Natural killer cell (primary cell): ENCODE measurements around the gene CSNK2A1. TPM values are rescaled to one million over a fixed set of nuclear protein-coding genes. Genes with fewer than 3 reads are reported as not detected.
A peak's percentile ranks its signal among the peaks of the same experiment; 100 is the strongest.
"Not testable (repeated sequence)": the region's sequence is repeated elsewhere in the genome, so short reads cannot be mapped to it uniquely, and the experiment has no call there.

Experiments used
- ATAC-seq, 3 donors: fragments of 150-1000 bp in 2 of 3; fragments of 200-7000 bp in 1 of 3; cut with Tn5 transposase; 1 replicate in 1 of 3; 2 replicates in 2 of 3; pipeline ENCODE4 v1.10.0; 2021; ENCODE audit warnings: mild to moderate bottlenecking in 2 of 3, moderate library complexity in 2 of 3
- DNase-seq, 2 donors: peaks; one replicate each; pipeline versions ENCODE4 v3.0.0 to v3.0.0-alpha.2; 2013 to 2021; ENCODE audit warnings: mixed read lengths in 1 of 2
- H3K27ac ChIP-seq: one replicate; pipeline ENCODE4 v1.5.1; 2013; ENCODE audit warnings: mild to moderate bottlenecking, low read length
- H3K27me3 ChIP-seq: one replicate; pipeline ENCODE4 v1.6.1; 2013; ENCODE audit warnings: low read length; ENCODE audit not compliant: control insufficient read depth, insufficient read depth
- H3K36me3 ChIP-seq: one replicate; pipeline ENCODE4 v1.6.1; 2013; ENCODE audit warnings: low read length; ENCODE audit not compliant: control insufficient read depth, insufficient read depth
- H3K4me1 ChIP-seq: one replicate; pipeline ENCODE4 v1.6.1; 2013; ENCODE audit warnings: low read length; ENCODE audit not compliant: control insufficient read depth, insufficient read depth
- H3K4me3 ChIP-seq: one replicate; pipeline ENCODE4 v1.5.1; 2013; ENCODE audit warnings: low read length
- H3K9me3 ChIP-seq: one replicate; pipeline ENCODE4 v1.6.1; 2013; ENCODE audit warnings: low read length; ENCODE audit not compliant: control insufficient read depth, insufficient read depth
- H3K27ac Mint-ChIP-seq, 2 donors: one replicate each; pipeline ENCODE4 v1.8.0; 2022; ENCODE audit warnings: mild to moderate bottlenecking in 2 of 2, mixed read lengths in 2 of 2, moderate library complexity in 1 of 2
- H3K27me3 Mint-ChIP-seq, 2 donors: one replicate each; pipeline ENCODE4 v1.8.0; 2022; ENCODE audit warnings: low read depth in 2 of 2, mixed read lengths in 2 of 2
- H3K36me3 Mint-ChIP-seq: one replicate; pipeline ENCODE4 v1.8.0; 2022; ENCODE audit warnings: mixed read lengths
- H3K4me1 Mint-ChIP-seq, 2 donors: one replicate each; pipeline ENCODE4 v1.8.0; 2022; ENCODE audit warnings: mixed read lengths in 2 of 2
- H3K4me3 Mint-ChIP-seq: one replicate; pipeline ENCODE4 v1.8.0; 2022; ENCODE audit warnings: mild to moderate bottlenecking, moderate library complexity, mixed read lengths
- H3K9me3 Mint-ChIP-seq, 2 donors: one replicate each; pipeline ENCODE4 v1.8.0; 2022; ENCODE audit warnings: mixed read lengths in 2 of 2
- whole genome bisulfite sequencing: methylation state at CpG from one replicate; pipeline ENCODE4 v1.1.7; 2013; ENCODE audit warnings: missing lambda C conversion rate; ENCODE audit not compliant: insufficient coverage; 5-methylcytosine and 5-hydroxymethylcytosine counted together
- intact Hi-C: fragments of 100-400 bp; cut with micrococcal nuclease; formaldehyde crosslinking; loops from one replicate; pipeline ENCODE4 v1.14.2; 2022
- total RNA-seq, 4 donors: library from RNA; stranded (reverse); fragments of 120-200 nt in 1 of 4; gene quantifications; one replicate each; pipeline versions ENCODE4 v1.2.3 to v1.2.4, GENCODE V29; 2013 to 2022
- TF ChIP-seq, protein P1 (sequence below): fragments of 200-600 bp; IDR thresholded peaks from one replicate; pipeline ENCODE4 v1.8.0; 2022; ENCODE audit warnings: antibody characterized with exemption

The CSNK2A1 gene
- total RNA-seq, 3 donors from 2014 or later (not counting 1 experiment from before 2014, with no cell fraction given) = 88.8 to 92.6 (median 88.9) TPM

DNA sequence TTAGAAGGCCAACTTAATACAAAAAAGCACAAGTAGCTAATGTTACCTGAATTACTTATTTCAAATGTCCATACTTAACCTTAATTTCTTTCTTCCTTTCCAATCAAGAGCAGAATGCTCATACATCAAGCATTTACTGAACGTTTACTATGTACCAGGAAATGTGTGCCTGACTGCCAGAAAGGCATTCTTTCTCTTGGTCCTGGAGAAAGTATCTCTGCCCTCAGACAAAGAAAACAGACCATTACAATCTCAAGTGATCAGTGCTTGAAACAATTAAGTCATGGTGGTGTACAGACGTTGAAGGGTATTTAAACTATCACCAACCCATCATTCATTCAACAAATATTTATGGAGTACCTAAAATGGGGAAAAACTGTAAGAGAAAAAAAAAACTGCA lies 26.4 kb downstream of the CSNK2A1 start:
- Histone ChIP-seq H3K4me1 (no peaks in the 10 kb centered on the region), H3K36me3 (peaks cover 8% of the 10 kb centered on the region), H3K27ac (no peak overlapping the region), H3K9me3 (peaks cover 6% of the 10 kb centered on the region), H3K4me3 (no peak overlapping the region), H3K27me3 (no peaks in the 10 kb centered on the region)
- H3K36me3 Mint-ChIP-seq = peaks cover 24% of the 10 kb centered on the region
- TF ChIP-seq, protein P1, sequence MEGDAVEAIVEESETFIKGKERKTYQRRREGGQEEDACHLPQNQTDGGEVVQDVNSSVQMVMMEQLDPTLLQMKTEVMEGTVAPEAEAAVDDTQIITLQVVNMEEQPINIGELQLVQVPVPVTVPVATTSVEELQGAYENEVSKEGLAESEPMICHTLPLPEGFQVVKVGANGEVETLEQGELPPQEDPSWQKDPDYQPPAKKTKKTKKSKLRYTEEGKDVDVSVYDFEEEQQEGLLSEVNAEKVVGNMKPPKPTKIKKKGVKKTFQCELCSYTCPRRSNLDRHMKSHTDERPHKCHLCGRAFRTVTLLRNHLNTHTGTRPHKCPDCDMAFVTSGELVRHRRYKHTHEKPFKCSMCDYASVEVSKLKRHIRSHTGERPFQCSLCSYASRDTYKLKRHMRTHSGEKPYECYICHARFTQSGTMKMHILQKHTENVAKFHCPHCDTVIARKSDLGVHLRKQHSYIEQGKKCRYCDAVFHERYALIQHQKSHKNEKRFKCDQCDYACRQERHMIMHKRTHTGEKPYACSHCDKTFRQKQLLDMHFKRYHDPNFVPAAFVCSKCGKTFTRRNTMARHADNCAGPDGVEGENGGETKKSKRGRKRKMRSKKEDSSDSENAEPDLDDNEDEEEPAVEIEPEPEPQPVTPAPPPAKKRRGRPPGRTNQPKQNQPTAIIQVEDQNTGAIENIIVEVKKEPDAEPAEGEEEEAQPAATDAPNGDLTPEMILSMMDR = no peak
- ATAC-seq (no peak), DNase-seq (no peak)
- 67% methylated on average over 1 of the region's 2 CpGs for WGBS
- no peak overlapping the region for H3K4me3 Mint-ChIP-seq
- H3K4me1 Mint-ChIP-seq = peaks cover 54 to 63% of the 10 kb centered on the region in 2 donors
- no peaks in the 10 kb centered on the region for H3K27me3 Mint-ChIP-seq
- no peak overlapping the region for H3K27ac Mint-ChIP-seq
- H3K9me3 Mint-ChIP-seq = peaks cover 4% of the 10 kb centered on the region in 2 donors
- intact Hi-C loops = no loop called here

DNA sequence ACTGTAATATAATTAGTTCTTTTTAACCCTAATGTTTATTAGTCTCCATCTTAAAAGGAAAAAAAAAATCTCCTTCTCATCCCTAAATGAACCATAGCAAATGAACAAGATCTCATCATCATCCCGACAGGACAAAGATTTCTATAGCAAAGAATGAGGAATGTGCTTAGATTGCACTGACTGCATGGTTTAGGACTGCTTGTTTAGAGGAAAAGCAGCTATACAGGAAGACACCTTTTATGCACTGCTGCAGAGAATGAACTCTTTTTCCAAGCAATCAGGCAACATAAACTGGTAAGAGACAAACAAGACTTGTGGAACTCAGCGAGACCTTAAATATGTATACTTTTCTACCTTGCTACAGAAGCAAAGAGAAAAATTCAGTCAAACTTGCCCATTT lies 26.8 kb downstream of the CSNK2A1 start:
- Mint-ChIP-seq H3K27me3 (no peaks in the 10 kb centered on the region), H3K9me3 (peaks cover 4% of the 10 kb centered on the region in 2 donors), H3K27ac (no peak overlapping the region), H3K4me3 (no peak overlapping the region), H3K36me3 (peaks cover 24% of the 10 kb centered on the region), H3K4me1 (peaks cover 58 to 67% of the 10 kb centered on the region in 2 donors)
- ATAC-seq = no peak
- Histone ChIP-seq H3K4me1 (no peaks in the 10 kb centered on the region), H3K27me3 (no peaks in the 10 kb centered on the region), H3K4me3 (no peak overlapping the region), H3K9me3 (peaks cover 6% of the 10 kb centered on the region), H3K36me3 (peaks cover 6% of the 10 kb centered on the region), H3K27ac (no peak overlapping the region)
- intact Hi-C loops = no loop called here
- TF ChIP-seq, protein P1 = no peak
- DNase-seq = no peak
- 95% methylated on average over 1 of the region's 2 CpGs for whole genome bisulfite sequencing

DNA sequence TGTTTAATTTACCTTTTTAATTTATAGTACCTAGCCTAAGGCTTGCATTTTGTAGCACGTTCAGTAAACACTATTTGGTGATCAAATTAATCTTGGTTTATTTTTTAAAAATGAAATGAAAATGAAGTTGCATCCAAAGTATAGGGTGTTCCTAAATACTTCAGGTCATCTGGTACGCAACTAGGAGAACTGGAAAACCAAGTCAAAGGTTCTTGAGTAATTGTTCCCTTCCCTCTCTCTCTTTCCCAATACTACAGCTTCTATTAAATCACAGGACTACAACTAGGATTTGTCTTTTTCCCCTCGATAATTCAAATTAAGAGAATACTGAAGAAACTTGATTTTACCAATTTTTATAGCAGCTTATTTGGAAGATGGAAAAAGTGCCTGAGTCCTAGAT lies 27.9 kb downstream of the CSNK2A1 start:
- Mint-ChIP-seq H3K4me3 (no peak overlapping the region), H3K9me3 (peaks cover 4% of the 10 kb centered on the region in 2 donors), H3K27ac (no peak overlapping the region), H3K27me3 (no peaks in the 10 kb centered on the region), H3K4me1 (peaks cover 61 to 68% of the 10 kb centered on the region in 2 donors), H3K36me3 (peaks cover 19% of the 10 kb centered on the region)
- Histone ChIP-seq H3K9me3 (peaks cover 4% of the 10 kb centered on the region), H3K36me3 (no peaks in the 10 kb centered on the region), H3K27ac (no peak overlapping the region), H3K27me3 (no peaks in the 10 kb centered on the region), H3K4me3 (no peak overlapping the region), H3K4me1 (no peaks in the 10 kb centered on the region)
- intact Hi-C loops = no loop called here
- WGBS = 100% methylated on average over 2 of the region's 3 CpGs
- DNase-seq (no peak), ATAC-seq (no peak)
- TF ChIP-seq, protein P1 = no peak

DNA sequence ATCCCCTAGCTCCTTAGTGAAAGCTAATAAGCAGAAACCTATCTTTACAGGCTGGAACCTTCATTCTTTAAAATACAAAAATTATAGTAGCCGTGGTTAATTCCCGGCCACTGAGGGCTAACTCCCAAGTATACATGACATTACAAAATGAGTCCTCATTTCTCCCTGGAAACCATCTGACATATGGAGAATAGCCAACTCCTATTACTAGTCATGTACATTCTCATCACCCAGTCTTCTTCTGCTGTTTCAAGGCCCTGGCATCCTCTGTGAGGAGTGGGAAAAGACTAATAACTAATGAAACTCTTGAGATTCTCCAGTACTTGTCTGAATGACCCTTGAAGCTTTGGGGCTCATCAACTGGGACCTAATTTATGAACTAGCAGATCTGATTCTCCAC lies 30.2 kb downstream of the CSNK2A1 start:
- H3K27ac Mint-ChIP-seq = peak overlapping the region in 1 of 2 donors; percentile 14
- Histone ChIP-seq H3K36me3 (no peaks in the 10 kb centered on the region), H3K4me3 (no peak overlapping the region), H3K9me3 (no peaks in the 10 kb centered on the region), H3K27ac (no peak overlapping the region), H3K27me3 (no peaks in the 10 kb centered on the region), H3K4me1 (no peaks in the 10 kb centered on the region)
- DNase-seq (no peak), ATAC-seq (no peak)
- no peak overlapping the region for H3K4me3 Mint-ChIP-seq
- 97% methylated on average over 2 of the region's 2 CpGs for WGBS
- peaks cover 68 to 70% of the 10 kb centered on the region in 2 donors for H3K4me1 Mint-ChIP-seq
- no peaks in the 10 kb centered on the region for H3K27me3 Mint-ChIP-seq
- H3K36me3 Mint-ChIP-seq = no peaks in the 10 kb centered on the region
- TF ChIP-seq, protein P1 = no peak
- intact Hi-C loops = no loop called here
- H3K9me3 Mint-ChIP-seq = no peaks in the 10 kb centered on the region

DNA sequence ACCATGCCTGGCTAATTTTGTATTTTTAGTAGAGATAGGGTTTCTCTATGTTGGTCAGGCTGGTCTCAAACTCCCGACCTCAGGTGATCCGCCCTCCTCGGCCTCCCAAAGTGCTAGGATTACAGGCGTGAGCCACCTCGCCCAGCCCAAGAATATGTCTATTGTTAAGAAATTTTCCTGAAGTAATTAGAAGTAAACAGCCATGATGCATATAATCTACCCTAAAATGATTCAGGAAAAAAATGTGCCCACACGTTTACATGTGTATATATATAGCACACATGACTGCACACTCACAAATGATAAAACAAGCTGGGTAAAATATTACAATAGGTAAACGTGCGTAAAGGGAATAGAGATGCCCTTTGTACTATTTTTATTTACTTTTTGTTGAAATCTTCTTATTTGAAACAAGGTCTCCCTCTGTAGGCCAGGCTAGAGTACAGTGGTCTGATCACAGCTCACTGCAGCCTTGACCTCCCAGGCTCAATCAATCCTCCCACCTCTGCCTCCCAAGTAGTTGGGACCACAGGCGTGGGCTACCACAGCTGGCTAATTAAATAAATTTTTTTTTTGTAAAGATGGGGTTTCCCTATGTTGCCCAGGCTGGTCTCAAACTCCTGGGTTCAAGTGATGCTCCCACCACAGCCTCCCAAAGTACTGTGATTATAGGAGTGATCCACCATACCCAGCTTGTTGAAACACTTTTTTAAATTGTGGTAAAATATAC lies 33.1 kb downstream of the CSNK2A1 start:
- H3K9me3 Mint-ChIP-seq, intact Hi-C loops, H3K4me1 ChIP-seq, ATAC-seq, H3K27ac ChIP-seq, H3K27me3 Mint-ChIP-seq, H3K4me3 ChIP-seq, DNase-seq, H3K36me3 Mint-ChIP-seq, H3K27me3 ChIP-seq, H3K9me3 ChIP-seq, H3K4me3 Mint-ChIP-seq: not testable (repeated sequence)
- H3K36me3 ChIP-seq = peaks cover 21% of the 10 kb centered on the region
- H3K4me1 Mint-ChIP-seq = peaks cover 50 to 51% of the 10 kb centered on the region in 2 donors
- H3K27ac Mint-ChIP-seq = peak overlapping the region in 1 of 2 donors; percentile 10
- 93% methylated on average over 3 of the region's 9 CpGs for WGBS
